ENCODE results near the gene SMOC2.
A peak's percentile ranks its signal among the peaks of the same experiment; 100 is the strongest.
"Not testable (repeated sequence)": the region's sequence is repeated elsewhere in the genome, so short reads cannot be mapped to it uniquely, and the experiment has no call there.

The SMOC2 gene

GRCh38 chr6:168608113-168608400 lies 167.1 kb downstream of the SMOC2 start:
- ATAC-seq (no peak), DNase-seq (no peak)
- Mint-ChIP-seq H3K27ac (no peak overlapping the region), H3K4me3 (no peak overlapping the region), H3K9me3 (peaks cover 0 to 2% of the 10 kb centered on the region in 2 donors), H3K4me1 (no peaks in the 10 kb centered on the region), H3K27me3 (peaks cover 21% of the 10 kb centered on the region)

DNA sequence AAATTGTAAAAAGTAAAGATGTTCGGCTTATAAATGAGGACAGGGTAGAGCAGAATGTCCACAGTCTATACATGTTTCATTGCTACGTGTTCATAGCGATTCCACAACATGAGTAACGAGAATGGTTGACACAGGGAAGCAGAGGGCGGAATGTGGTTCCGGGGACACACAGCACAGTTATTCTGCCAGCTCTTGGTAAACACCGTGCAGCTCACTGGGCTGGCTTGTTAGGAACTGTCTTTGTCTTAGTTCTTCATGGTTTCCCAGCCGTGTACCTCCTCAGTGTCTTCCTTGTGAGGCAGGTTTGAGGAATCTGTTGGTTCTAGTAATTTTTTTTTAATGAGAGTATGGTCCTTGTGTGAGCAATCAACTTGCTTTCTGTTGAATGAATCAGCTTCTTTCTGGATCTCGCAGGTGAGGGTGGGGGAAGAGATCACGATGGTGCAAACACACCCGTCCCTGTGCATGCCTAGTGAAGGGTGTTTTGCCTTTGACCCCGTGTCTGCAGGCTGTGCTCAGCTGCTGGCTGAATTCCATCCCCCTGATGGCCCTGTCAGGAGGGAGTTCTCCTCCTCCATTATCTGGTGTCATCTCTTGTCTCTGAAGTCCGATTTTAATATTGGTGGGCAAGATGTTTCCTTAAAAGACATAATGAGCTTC lies 168.2 kb downstream of the SMOC2 start:
- Mint-ChIP-seq H3K4me1 (no peaks in the 10 kb centered on the region), H3K27ac (no peak overlapping the region), H3K9me3 (peaks cover 0 to 8% of the 10 kb centered on the region in 2 donors), H3K4me3 (no peak overlapping the region), H3K27me3 (peaks cover 21% of the 10 kb centered on the region)
- ATAC-seq (no peak), DNase-seq (no peak)

DNA sequence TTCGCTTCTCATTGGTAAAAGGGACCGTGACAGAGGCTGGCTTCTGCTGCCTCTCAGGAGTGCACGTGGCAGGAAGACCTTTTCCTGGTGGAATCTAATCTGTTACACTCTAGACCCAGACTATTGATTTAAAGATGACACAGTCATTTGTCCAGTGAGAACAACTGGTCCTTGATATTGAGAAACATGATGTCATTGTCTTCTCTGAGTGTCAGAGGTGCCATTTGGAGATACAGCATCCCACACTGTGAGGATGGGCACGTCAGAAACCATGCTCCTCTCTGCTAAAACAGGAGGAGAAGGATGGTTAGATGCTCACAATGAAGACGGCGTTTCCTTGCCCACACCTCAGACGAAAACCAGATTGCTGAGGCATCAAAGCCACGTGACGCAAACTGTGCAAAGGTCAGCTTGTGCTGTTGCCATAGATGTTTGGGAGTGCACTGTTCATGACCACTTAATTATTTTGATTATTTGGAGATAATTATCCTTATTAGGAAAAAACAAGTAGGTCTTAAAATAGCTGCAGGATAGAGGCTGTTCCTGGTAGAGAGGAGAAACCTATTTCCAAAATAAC lies 169.0 kb downstream of the SMOC2 start:
- H3K27ac Mint-ChIP-seq: no peak overlapping the region
- ATAC-seq (no peak), DNase-seq (no peak)
- H3K4me3 Mint-ChIP-seq: no peak overlapping the region
- H3K4me1 Mint-ChIP-seq: no peaks in the 10 kb centered on the region
- H3K27me3 Mint-ChIP-seq: peaks cover 13% of the 10 kb centered on the region
- peaks cover 0 to 8% of the 10 kb centered on the region in 2 donors for H3K9me3 Mint-ChIP-seq

GRCh38 chr6:168610966-168611365 lies 170.0 kb downstream of the SMOC2 start:
- H3K27ac Mint-ChIP-seq: not testable (repeated sequence)
- H3K9me3 Mint-ChIP-seq: peaks cover 8 to 18% of the 10 kb centered on the region in 2 donors

GRCh38 chr6:168611691-168612090 lies 170.7 kb downstream of the SMOC2 start:
- Mint-ChIP-seq H3K4me3 (no peak overlapping the region), H3K4me1 (no peaks in the 10 kb centered on the region), H3K27me3 (peaks cover 11% of the 10 kb centered on the region), H3K9me3 (peaks cover 8 to 25% of the 10 kb centered on the region in 2 donors), H3K27ac (no peak overlapping the region)
- DNase-seq (no peak), ATAC-seq (no peak)

More at GRCh38 chr6:168610966-168611365, 170.0 kb downstream of the SMOC2 start:
- DNase-seq, H3K4me1 Mint-ChIP-seq, ATAC-seq, H3K4me3 Mint-ChIP-seq: not testable (repeated sequence)
- peaks cover 11% of the 10 kb centered on the region for H3K27me3 Mint-ChIP-seq

DNA sequence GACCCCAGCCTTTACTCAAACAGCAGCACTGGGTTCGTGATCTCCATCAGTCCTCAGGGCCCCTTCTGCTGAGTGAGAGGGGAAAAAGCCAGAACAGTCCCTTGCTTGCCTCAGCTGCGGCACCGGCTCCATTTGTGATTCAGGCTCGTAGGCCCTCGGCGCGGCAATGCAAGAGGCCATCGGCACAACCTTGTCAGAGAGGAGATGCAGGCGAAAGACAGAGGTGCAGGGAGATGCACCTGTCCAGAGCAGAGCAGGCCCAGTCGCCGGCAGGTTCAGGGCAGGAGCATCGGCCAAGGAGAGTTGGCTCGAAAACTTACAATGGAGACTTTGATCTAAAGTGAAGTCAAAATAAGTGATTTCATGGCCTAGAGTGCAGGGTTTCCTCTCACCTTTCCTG lies 171.6 kb downstream of the SMOC2 start:
- peaks cover 11% of the 10 kb centered on the region for H3K27me3 Mint-ChIP-seq
- H3K9me3 Mint-ChIP-seq: peaks cover 8 to 27% of the 10 kb centered on the region in 2 donors
- DNase-seq: no peak

GRCh38 chr6:168615837-168616236 lies 174.9 kb downstream of the SMOC2 start:
- Mint-ChIP-seq H3K9me3 (peaks cover 15 to 34% of the 10 kb centered on the region in 2 donors), H3K4me1 (peaks cover 19% of the 10 kb centered on the region), H3K4me3 (no peak overlapping the region), H3K27ac (peak overlapping the region in 1 of 2 donors; percentile 46), H3K27me3 (peaks cover 21% of the 10 kb centered on the region)
- ATAC-seq: no peak
- no peak for DNase-seq

More for the DNA sequence above, 171.6 kb downstream of the SMOC2 start:
- no peak overlapping the region for H3K27ac Mint-ChIP-seq
- H3K4me3 Mint-ChIP-seq: no peak overlapping the region
- no peaks in the 10 kb centered on the region for H3K4me1 Mint-ChIP-seq
- no peak for ATAC-seq

- peak overlapping the region in 1 of 2 donors; percentile 37 for H3K27ac Mint-ChIP-seq
- H3K4me3 Mint-ChIP-seq: no peak overlapping the region
- ATAC-seq (no peak), DNase-seq (no peak)
- H3K27me3 Mint-ChIP-seq: peaks cover 21% of the 10 kb centered on the region
- H3K9me3 Mint-ChIP-seq: peaks cover 22 to 41% of the 10 kb centered on the region in 2 donors
- peaks cover 19% of the 10 kb centered on the region for H3K4me1 Mint-ChIP-seq
Measured at GRCh38 chr6:168616816-168617765, 176.1 kb downstream of the SMOC2 start.

GRCh38 chr6:168618546-168619315 lies 177.7 kb downstream of the SMOC2 start:
- peaks cover 19% of the 10 kb centered on the region for H3K4me1 Mint-ChIP-seq
- H3K9me3 Mint-ChIP-seq: peaks cover 28 to 33% of the 10 kb centered on the region in 2 donors
- no peak overlapping the region for H3K4me3 Mint-ChIP-seq
- H3K27ac Mint-ChIP-seq: peak overlapping the region in 1 of 2 donors; percentile 30
- peaks cover 21% of the 10 kb centered on the region for H3K27me3 Mint-ChIP-seq
- DNase-seq (no peak), ATAC-seq (no peak)

- DNase-seq (peak; percentile 2 to 25), ATAC-seq (peak; percentile 82)
- peaks cover 19% of the 10 kb centered on the region for H3K4me1 Mint-ChIP-seq
- peaks cover 21% of the 10 kb centered on the region for H3K27me3 Mint-ChIP-seq
- H3K27ac Mint-ChIP-seq: peak overlapping the region in 1 of 2 donors; percentile 69
- H3K9me3 Mint-ChIP-seq: peaks cover 28 to 33% of the 10 kb centered on the region in 2 donors
- H3K4me3 Mint-ChIP-seq: no peak overlapping the region
Measured at GRCh38 chr6:168619560-168620314, 178.8 kb downstream of the SMOC2 start.

DNA sequence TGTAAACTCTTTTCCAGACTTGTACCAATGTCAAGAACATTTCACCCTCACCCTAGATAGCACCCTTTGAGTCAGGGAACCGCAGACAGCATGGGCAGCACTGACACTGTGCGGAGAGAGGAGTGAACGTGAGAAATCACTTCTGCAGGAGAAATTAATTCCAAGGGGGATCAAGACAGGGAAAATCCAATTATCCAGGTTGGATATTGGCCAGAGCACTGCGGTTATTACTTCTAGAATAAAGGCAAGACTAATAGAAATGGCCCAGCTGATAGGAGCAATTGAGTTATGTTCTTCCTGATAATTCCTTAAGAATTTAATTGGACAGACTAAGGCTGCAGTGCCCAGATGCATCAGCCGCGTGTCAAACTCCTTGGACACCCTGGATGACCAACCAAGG lies 179.6 kb downstream of the SMOC2 start:
- H3K4me3 Mint-ChIP-seq: no peak overlapping the region
- no peak for ATAC-seq
- peaks cover 19% of the 10 kb centered on the region for H3K4me1 Mint-ChIP-seq
- peaks cover 23 to 27% of the 10 kb centered on the region in 2 donors for H3K9me3 Mint-ChIP-seq
- DNase-seq: no peak
- no peak overlapping the region for H3K27ac Mint-ChIP-seq
- peaks cover 21% of the 10 kb centered on the region for H3K27me3 Mint-ChIP-seq

- peaks cover 14% of the 10 kb centered on the region for H3K27me3 Mint-ChIP-seq
- H3K4me1 Mint-ChIP-seq: peaks cover 15% of the 10 kb centered on the region
- H3K4me3 Mint-ChIP-seq: no peak overlapping the region
- peaks cover 7 to 13% of the 10 kb centered on the region in 2 donors for H3K9me3 Mint-ChIP-seq
- H3K27ac Mint-ChIP-seq: no peak overlapping the region
- ATAC-seq: no peak
- DNase-seq: no peak
Measured at GRCh38 chr6:168623736-168624135, 182.8 kb downstream of the SMOC2 start.

- Mint-ChIP-seq H3K27ac (no peak overlapping the region), H3K4me3 (no peak overlapping the region), H3K27me3 (peaks cover 9% of the 10 kb centered on the region), H3K9me3 (peaks cover 7 to 13% of the 10 kb centered on the region in 2 donors), H3K4me1 (peaks cover 7% of the 10 kb centered on the region)
- DNase-seq (no peak), ATAC-seq (no peak)
Measured at GRCh38 chr6:168624540-168624939, 183.6 kb downstream of the SMOC2 start.

- Mint-ChIP-seq H3K27ac (no peak overlapping the region), H3K4me1 (peaks cover 3% of the 10 kb centered on the region), H3K9me3 (peaks cover 7 to 13% of the 10 kb centered on the region in 2 donors), H3K27me3 (peaks cover 5% of the 10 kb centered on the region), H3K4me3 (no peak overlapping the region)
- ATAC-seq: no peak
- DNase-seq: no peak
Measured at GRCh38 chr6:168624948-168625347, 184.0 kb downstream of the SMOC2 start.

Data from stimulated activated naive CD8-positive, alpha-beta T cell treated with anti-CD3 and anti-CD28 coated beads, Interleukin-15, amount 100 ng/mL, for 72 hours (primary cell).